Measurements from ENCODE around the gene NFIB.

- TF ChIP-seq CTCF (IDR thresholded peaks at IDR 0.05) (no peak), POLR2AphosphoS5 (IDR thresholded peaks at IDR 0.05) (no peak), POLR2A (IDR thresholded peaks at IDR 0.05) (no peak)
Measured at GRCh38 chr9:14082732-14083131, 231.2 kb downstream of the NFIB start.
